ENCODE measurements around the gene SNRPA1. TPM values are rescaled to one million over a fixed set of nuclear protein-coding genes. Genes with fewer than 3 reads are reported as not detected.

Gene SNRPA1
- total and polyA plus RNA-seq, 9 of the 15 experiments (the other 6 are each of a cell fraction or from before 2014, with no cell fraction given), result 62.7 to 245 (median 189) TPM

GRCh38 chr15:101333907-101334789 lies 39.1 kb upstream of the SNRPA1 start (continued):
- TF ChIP-seq ZNF395 (CRISPR knock-in tag; IDR thresholded peaks at IDR 0.05) (peak; percentile 94), FOXP1 (CRISPR knock-in tag; IDR thresholded peaks at IDR 0.05) (peak; percentile 93), MTA2 (IDR thresholded peaks at IDR 0.05; ENCODE audit: low read depth) (peak; percentile 30; the same call in 1 of the 2 replicates), MAZ (CRISPR knock-in tag; conservative IDR thresholded peaks at IDR 0.05 in 1 of 2, IDR thresholded peaks at IDR 0.05 in 1 of 2) (peak in 1 of 2 experiments; percentile 35; a peak in 2 of 4 replicates), POLR2H (tag; IDR thresholded peaks at IDR 0.05; ENCODE audit: low read depth) (peak; percentile 28; the same call in 1 of the 2 replicates), ATF7 (IDR thresholded peaks at IDR 0.05) (peak; percentile 78), PTTG1 (tag; IDR thresholded peaks at IDR 0.05; ENCODE audit: low read depth) (peak; percentile 66), ZNF583 (CRISPR knock-in tag; IDR thresholded peaks at IDR 0.05) (peak; percentile 50; the same call in 1 of the 2 replicates), CREB1 (IDR thresholded peaks at IDR 0.05) (peak; percentile 37; the same call in 1 of the 2 replicates), CREB1 (CRISPR knock-in tag; IDR thresholded peaks at IDR 0.05) (peak; percentile 65; the same call in 1 of the 2 replicates), RBFOX2 (IDR thresholded peaks at IDR 0.05; ENCODE audit: low read depth, low read length) (peak; percentile 51), TAF7 (tag; IDR thresholded peaks at IDR 0.05) (peak; percentile 36; the same call in 1 of the 2 replicates), POLR2B (IDR thresholded peaks at IDR 0.05; ENCODE audit: low read depth, partially characterized antibody) (peak; percentile 34), CBFB (CRISPR knock-in tag; IDR thresholded peaks at IDR 0.05) (peak; percentile 17; the same call in 1 of the 2 replicates), ZFX (CRISPR knock-in tag; IDR thresholded peaks at IDR 0.05) (peak; percentile 57), EP400 (IDR thresholded peaks at IDR 0.05) (peak; percentile 52; the same call in 1 of the 2 replicates), POLR2AphosphoS2 (IDR thresholded peaks at IDR 0.05; ENCODE audit: low read length) (peak; percentile 92), NFATC3 (IDR thresholded peaks at IDR 0.05) (0 out of 2 replicates have a peak, but pooled peaks have one; percentile 67), ZNF589 (CRISPR knock-in tag; IDR thresholded peaks at IDR 0.05; ENCODE audit: low read depth) (peak; percentile 93), SRF (CRISPR knock-in tag; IDR thresholded peaks at IDR 0.05) (peak in 1 of 2 experiments; percentile 34; a peak in 1 of 4 replicates), GABPB1 (CRISPR knock-in tag; IDR thresholded peaks at IDR 0.05) (peak; percentile 98), KDM5B (IDR thresholded peaks at IDR 0.05; ENCODE audit: insufficient replicate concordance, low read depth, low read length) (peak; percentile 43), ZNF639 (CRISPR knock-in tag; conservative IDR thresholded peaks at IDR 0.05 in 1 of 2, IDR thresholded peaks at IDR 0.05 in 1 of 2) (peak in 1 of 2 experiments; percentile 97; a peak in 2 of 4 replicates), CBX5 (IDR thresholded peaks at IDR 0.05; ENCODE audit: borderline replicate concordance, low read depth) (peak; percentile 91), HOXB6 (CRISPR knock-in tag; IDR thresholded peaks at IDR 0.05; ENCODE audit: borderline replicate concordance) (0 out of 2 replicates have a peak, but pooled peaks have one; percentile 76), FOSL1 (tag; conservative IDR thresholded peaks at IDR 0.05) (peak; percentile 52)

All from K562 (cell line).